Right lobe of liver (tissue), 6 donors: ENCODE results near the gene FADS2. TPM values are rescaled to one million over a fixed set of nuclear protein-coding genes. Genes with fewer than 3 reads are reported as not detected.

Source experiments
- ATAC-seq, 4 donors: fragments of 200-7000 bp; cut with Tn5 transposase; one replicate each; pipeline ENCODE4 v1.9.1; 2020; ENCODE audit warnings: mild to moderate bottlenecking in 4 of 4, moderate library complexity in 4 of 4
- DNase-seq, 3 donors: peaks; one replicate each; pipeline ENCODE4 v3.0.0-alpha.2; 2020
- H3K27ac ChIP-seq, 3 donors: fragments of 200-600 bp; one replicate each; pipeline ENCODE4 v1.8.0; 2022
- H3K27me3 ChIP-seq, 2 donors: fragments of 200-600 bp; one replicate each; pipeline ENCODE4 v1.8.0; 2022
- H3K36me3 ChIP-seq, 4 donors: fragments of 200-600 bp; sonication (generic) in 1 of 4; one replicate each; pipeline versions ENCODE4 v1.5.1 to v1.8.0; 2017 to 2022; ENCODE audit warnings: control low read depth in 1 of 4
- H3K4me1 ChIP-seq, 4 donors: fragments of 200-600 bp; sonication (generic) in 1 of 4; one replicate each; pipeline versions ENCODE4 v1.5.1 to v1.8.0; 2017 to 2022; ENCODE audit warnings: control low read depth in 1 of 4
- H3K4me3 ChIP-seq, 3 donors: fragments of 200-600 bp; one replicate each; pipeline ENCODE4 v1.8.0; 2022
- H3K9me3 ChIP-seq, 4 donors: fragments of 200-600 bp; sonication (generic) in 1 of 4; one replicate each; pipeline versions ENCODE4 v1.5.1 to v1.8.0; 2017 to 2022; ENCODE audit warnings: control low read depth in 1 of 4
- CTCF ChIP-seq, 4 donors: fragments of 200-600 bp in 3 of 4; fragments of 450-650 bp in 1 of 4; IDR thresholded peaks; one replicate each; pipeline versions ENCODE4 v1.5.1 to v1.8.0; 2016 to 2022; ENCODE audit warnings: antibody characterized with exemption in 4 of 4, mild to moderate bottlenecking in 2 of 4
- POLR2A ChIP-seq: fragments of 450-650 bp; IDR thresholded peaks from one replicate; pipeline ENCODE4 v1.6.1; 2017; ENCODE audit warnings: antibody characterized with exemption, mild to moderate bottlenecking
- WGBS: methylation state at CpG from one replicate; pipeline ENCODE4 v1.1.6; 2018; ENCODE audit warnings: low coverage, low lambda C conversion rate; ENCODE audit not compliant: insufficient coverage; ENCODE audit errors: missing lambda C conversion rate; 5-methylcytosine and 5-hydroxymethylcytosine counted together
- intact Hi-C, 2 donors: fragments of 100-400 bp; cut with DNase I; formaldehyde crosslinking; loops; one replicate each; pipeline versions ENCODE4 v1.11.2 to v1.14.1; 2022
- total RNA-seq, 6 experiments: library from RNA; depleted of rRNA in 2 of 6; stranded (reverse); fragments of >200 nt in 2 of 6; fragmentation: NEBNext Ultra II Directional in 3 of 6; extraction: Animal tissue kit (Norgen Biotek cat#: 25700) in 3 of 6; gene quantifications; one replicate each; pipeline versions ENCODE4 v1.1.0 to v1.2.4, GENCODE V29; 2016 to 2023
- donor health status: DM: no; HTN: yes; CAD: no.
- donor health status: DM: no; HTN: no; CAD: no.
- donor health status: DM: no; HTN: no; CAD: no.
- donor health status: DM: no; HTN: yes; CAD: no.
- donor health status: DM: no; HTN: yes; CAD: no.

The FADS2 gene
- total RNA-seq, 6 experiments from 2014 or later: 4.2 to 166 (median 110) TPM

- Histone ChIP-seq H3K4me3 (no peak overlapping the region), H3K4me1 (peaks cover 0 to 20% (median 3%) of the 10 kb centered on the region in 4 donors), H3K27ac (no peak overlapping the region), H3K36me3 (peaks cover 0 to 5% (median 2%) of the 10 kb centered on the region in 4 donors), H3K27me3 (no peaks in the 10 kb centered on the region), H3K9me3 (no peaks in the 10 kb centered on the region)
- no peak for TF ChIP-seq POLR2A
- TF ChIP-seq CTCF (IDR thresholded peaks at IDR 0.05): no peak
- intact Hi-C loops: loop anchor here (10.0 kb wide), 2 partner anchors 150 to 280 kb away; no protein-coding TSS in a partner anchor
- 68% methylated on average over 3 of the region's 4 CpGs for WGBS
- DNase-seq (no peak), ATAC-seq (no peak)
Measured at GRCh38 chr11:61794579-61794978, 33.5 kb upstream of the FADS2 start.

- Histone ChIP-seq H3K36me3 (no peaks in the 10 kb centered on the region), H3K4me3 (no peak overlapping the region), H3K9me3 (no peaks in the 10 kb centered on the region), H3K4me1 (peaks cover 0 to 20% (median 3%) of the 10 kb centered on the region in 4 donors), H3K27ac (no peak overlapping the region), H3K27me3 (no peaks in the 10 kb centered on the region)
- TF ChIP-seq POLR2A (no peak), CTCF (IDR thresholded peaks at IDR 0.05) (no peak)
- WGBS: 83% methylated on average over 1 of the region's 12 CpGs
- intact Hi-C loops: loop anchor here (10.0 kb wide), 2 partner anchors 149 to 279 kb away; no protein-coding TSS in a partner anchor
- DNase-seq (peak in 1 of 3 donors; percentile 30), ATAC-seq (no peak)
Measured at GRCh38 chr11:61795459-61795858, 32.6 kb upstream of the FADS2 start.

- Histone ChIP-seq H3K36me3 (no peaks in the 10 kb centered on the region), H3K27ac (no peak overlapping the region), H3K9me3 (no peaks in the 10 kb centered on the region), H3K4me3 (no peak overlapping the region), H3K27me3 (no peaks in the 10 kb centered on the region), H3K4me1 (peaks cover 0 to 20% (median 3%) of the 10 kb centered on the region in 4 donors)
- ATAC-seq: no peak
- TF ChIP-seq POLR2A (no peak), CTCF (IDR thresholded peaks at IDR 0.05) (no peak)
- intact Hi-C loops: loop anchor here (10.0 kb wide), 2 partner anchors 149 to 279 kb away; no protein-coding TSS in a partner anchor
- DNase-seq: peak in 1 of 3 donors; percentile 46
- WGBS: 66% methylated on average over 3 of the region's 18 CpGs
Measured at GRCh38 chr11:61795876-61796526, 32.1 kb upstream of the FADS2 start.

GRCh38 chr11:61797263-61797944 lies 30.7 kb upstream of the FADS2 start:
- H3K27me3 ChIP-seq: no peaks in the 10 kb centered on the region
- peak; percentile 64 to 78 (median 69) for ATAC-seq
- peak overlapping the region in 2 of 3 donors; percentile 38 to 46 for H3K27ac ChIP-seq
- H3K36me3 ChIP-seq: peaks cover 0 to 3% (median 2%) of the 10 kb centered on the region in 4 donors
- 14% methylated on average over 3 of the region's 3 CpGs for WGBS
- H3K4me3 ChIP-seq: peak overlapping the region in 1 of 3 donors; percentile 8
- DNase-seq: peak; percentile 57 to 81 (median 63)
- TF ChIP-seq POLR2A (no peak), CTCF (IDR thresholded peaks at IDR 0.05) (peak; percentile 84 to 95 (median 90))
- intact Hi-C loops: loop anchor here (10.0 kb wide), 2 partner anchors 147 to 277 kb away; no protein-coding TSS in a partner anchor
- H3K4me1 ChIP-seq: peaks cover 0 to 12% (median 3%) of the 10 kb centered on the region in 4 donors
- H3K9me3 ChIP-seq: no peaks in the 10 kb centered on the region
